IPS-15b (cell line): ENCODE data around the gene OMG.
"Not testable (repeated sequence)": the region's sequence is repeated elsewhere in the genome, so short reads cannot be mapped to it uniquely, and the experiment has no call there.

Experiments used
- H3K27me3 ChIP-seq: one replicate; pipeline ENCODE4 v1.6.1; 2013; ENCODE audit warnings: low read length; ENCODE audit not compliant: control insufficient read depth, insufficient read depth
- H3K36me3 ChIP-seq: one replicate; pipeline ENCODE4 v1.6.1; 2013; ENCODE audit warnings: low read length; ENCODE audit not compliant: control insufficient read depth, insufficient read depth
- H3K4me1 ChIP-seq: one replicate; pipeline ENCODE4 v1.6.1; 2013; ENCODE audit warnings: mild to moderate bottlenecking, low read length; ENCODE audit not compliant: control insufficient read depth, insufficient read depth
- H3K4me3 ChIP-seq: one replicate; pipeline ENCODE4 v1.5.1; 2013; ENCODE audit warnings: low read depth, low read length
- H3K9ac ChIP-seq: one replicate; pipeline ENCODE4 v1.6.1; 2013; ENCODE audit warnings: low read depth, mild to moderate bottlenecking, low read length
- H3K9me3 ChIP-seq: one replicate; pipeline ENCODE4 v1.6.1; 2013; ENCODE audit warnings: mild to moderate bottlenecking, low read length; ENCODE audit not compliant: control insufficient read depth, insufficient read depth

Gene OMG

GRCh38 chr17:31318851-31319661 lies 22.0 kb upstream of the OMG start:
- Histone ChIP-seq H3K9me3 (no peaks in the 10 kb centered on the region), H3K4me3 (no peak overlapping the region), H3K27me3 (no peaks in the 10 kb centered on the region), H3K4me1 (no peaks in the 10 kb centered on the region), H3K9ac (no peak overlapping the region), H3K36me3 (no peaks in the 10 kb centered on the region)

GRCh38 chr17:31318298-31318801 lies 21.3 kb upstream of the OMG start:
- no peak overlapping the region for H3K4me3 ChIP-seq
- H3K9me3 ChIP-seq = no peaks in the 10 kb centered on the region
- H3K27me3 ChIP-seq = no peaks in the 10 kb centered on the region
- no peaks in the 10 kb centered on the region for H3K36me3 ChIP-seq
- no peak overlapping the region for H3K9ac ChIP-seq
- no peaks in the 10 kb centered on the region for H3K4me1 ChIP-seq

GRCh38 chr17:31314782-31315100 lies 17.7 kb upstream of the OMG start:
- Histone ChIP-seq H3K4me1 (peaks cover 3% of the 10 kb centered on the region), H3K36me3 (no peaks in the 10 kb centered on the region), H3K9me3 (no peaks in the 10 kb centered on the region), H3K9ac (no peak overlapping the region), H3K27me3 (no peaks in the 10 kb centered on the region), H3K4me3 (no peak overlapping the region)

- no peak within 1 kb of the TSS for H3K9ac ChIP-seq
- H3K4me3 ChIP-seq = no peak within 1 kb of the TSS
- no peaks in the 10 kb centered on the region for H3K9me3 ChIP-seq
- H3K27me3 ChIP-seq = no peaks in the 10 kb centered on the region
- H3K36me3 ChIP-seq = no peaks in the 10 kb centered on the region
- H3K4me1 ChIP-seq = peaks cover 3% of the 10 kb centered on the region
Measured at GRCh38 chr17:31313982-31314781, 17.1 kb upstream of the OMG start, which contains the start of gene EVI2B. Gene EVI2B (minus strand): TSS chr17:31314054. CDS start chr17:31305609, 8,445 bp downstream.

- not testable (repeated sequence) for H3K4me3 ChIP-seq, H3K9ac ChIP-seq
Measured at GRCh38 chr17:31312223-31312622, 15.2 kb upstream of the OMG start.

GRCh38 chr17:31311526-31311925 lies 14.5 kb upstream of the OMG start:
- Histone ChIP-seq H3K9ac (no peak overlapping the region), H3K4me3 (no peak overlapping the region), H3K36me3 (no peaks in the 10 kb centered on the region), H3K27me3 (no peaks in the 10 kb centered on the region), H3K4me1 (peaks cover 3% of the 10 kb centered on the region), H3K9me3 (no peaks in the 10 kb centered on the region)

More at GRCh38 chr17:31312223-31312622, 15.2 kb upstream of the OMG start:
- H3K36me3 ChIP-seq, H3K4me1 ChIP-seq, H3K9me3 ChIP-seq, H3K27me3 ChIP-seq: not testable (repeated sequence)

- H3K4me3 ChIP-seq = no peak overlapping the region
- H3K9ac ChIP-seq = no peak overlapping the region
- H3K9me3 ChIP-seq = no peaks in the 10 kb centered on the region
- no peaks in the 10 kb centered on the region for H3K27me3 ChIP-seq
- peaks cover 3% of the 10 kb centered on the region for H3K4me1 ChIP-seq
- H3K36me3 ChIP-seq = no peaks in the 10 kb centered on the region
Measured at GRCh38 chr17:31310886-31311285, 13.8 kb upstream of the OMG start.

- Histone ChIP-seq H3K9me3 (no peaks in the 10 kb centered on the region), H3K4me1 (peaks cover 3% of the 10 kb centered on the region), H3K9ac (no peak overlapping the region), H3K27me3 (no peaks in the 10 kb centered on the region), H3K4me3 (no peak overlapping the region), H3K36me3 (no peaks in the 10 kb centered on the region)
Measured at GRCh38 chr17:31310260-31310659, 13.2 kb upstream of the OMG start.

- H3K4me3 ChIP-seq = no peak overlapping the region
Measured at GRCh38 chr17:31309556-31309955, 12.5 kb upstream of the OMG start.

GRCh38 chr17:31308372-31309334 lies 11.6 kb upstream of the OMG start:
- H3K4me3 ChIP-seq = no peak overlapping the region
- no peaks in the 10 kb centered on the region for H3K36me3 ChIP-seq
- H3K9ac ChIP-seq = no peak overlapping the region
- no peaks in the 10 kb centered on the region for H3K9me3 ChIP-seq
- H3K27me3 ChIP-seq = no peaks in the 10 kb centered on the region
- peaks cover 3% of the 10 kb centered on the region for H3K4me1 ChIP-seq

More at GRCh38 chr17:31309556-31309955, 12.5 kb upstream of the OMG start:
- peaks cover 3% of the 10 kb centered on the region for H3K4me1 ChIP-seq
- no peaks in the 10 kb centered on the region for H3K9me3 ChIP-seq
- no peak overlapping the region for H3K9ac ChIP-seq
- no peaks in the 10 kb centered on the region for H3K36me3 ChIP-seq
- no peaks in the 10 kb centered on the region for H3K27me3 ChIP-seq

GRCh38 chr17:31307640-31308039 lies 10.6 kb upstream of the OMG start:
- H3K36me3 ChIP-seq = no peaks in the 10 kb centered on the region
- H3K9ac ChIP-seq = no peak overlapping the region
- H3K9me3 ChIP-seq = no peaks in the 10 kb centered on the region
- peaks cover 3% of the 10 kb centered on the region for H3K4me1 ChIP-seq
- no peaks in the 10 kb centered on the region for H3K27me3 ChIP-seq
- H3K4me3 ChIP-seq = no peak overlapping the region
